Measurements from ENCODE around the gene RFNG.

RFNG gene

GRCh38 chr17:82012640-82013295 is 38.8 kb downstream of the RFNG start:
- DNase-seq, result no peak

GRCh38 chr17:82012261-82012639 is 39.4 kb downstream of the RFNG start:
- DNase-seq, result no peak

- no peak for DNase-seq
Measured at GRCh38 chr17:82011617-82012187, 39.9 kb downstream of the RFNG start.

- no peak for DNase-seq
Measured at GRCh38 chr17:82010575-82011525, 40.8 kb downstream of the RFNG start.

GRCh38 chr17:82009413-82009812 is 42.2 kb downstream of the RFNG start:
- no peak for DNase-seq

GRCh38 chr17:82008941-82009405 is 42.6 kb downstream of the RFNG start:
- DNase-seq, result no peak

- DNase-seq, result no peak
Measured at GRCh38 chr17:82008258-82008940, 43.2 kb downstream of the RFNG start.

- no peak for DNase-seq
Measured at GRCh38 chr17:82007495-82008257, 43.9 kb downstream of the RFNG start.

GRCh38 chr17:82007228-82007494 is 44.5 kb downstream of the RFNG start:
- no peak for DNase-seq

GRCh38 chr17:82006468-82007227 is 45.0 kb downstream of the RFNG start:
- DNase-seq, result no peak

GRCh38 chr17:82005701-82006348 is 45.8 kb downstream of the RFNG start:
- DNase-seq, result no peak

- no peak for DNase-seq
Measured at GRCh38 chr17:82004517-82005455, 46.8 kb downstream of the RFNG start.

GRCh38 chr17:82003411-82004381 is 47.9 kb downstream of the RFNG start:
- DNase-seq, result no peak

GRCh38 chr17:82001571-82002056 is 50.0 kb downstream of the RFNG start:
- no peak for DNase-seq

- DNase-seq, result no peak
Measured at GRCh38 chr17:82000803-82001570, 50.6 kb downstream of the RFNG start.

GRCh38 chr17:81999976-82000802 is 51.4 kb downstream of the RFNG start:
- DNase-seq, result no peak

- DNase-seq, result no peak
Measured at GRCh38 chr17:81999587-81999975, 52.0 kb downstream of the RFNG start.

Data from NCI-H2107 (cell line).